Stimulated activated CD8-positive, alpha-beta memory T cell treated with anti-CD3 and anti-CD28 coated beads, Interleukin-15, amount 100 ng/mL, for 4 hours (primary cell): ENCODE measurements around the gene GIN1.

Source experiments
- DNase-seq, 2 donors: peaks; one replicate each; pipeline ENCODE4 v3.0.0-alpha.2; 2020; ENCODE audit warnings: low read depth in 2 of 2

Gene GIN1

GRCh38 chr5:103037673-103038455 is 82.1 kb downstream of the GIN1 start:
- no peak for DNase-seq

DNA sequence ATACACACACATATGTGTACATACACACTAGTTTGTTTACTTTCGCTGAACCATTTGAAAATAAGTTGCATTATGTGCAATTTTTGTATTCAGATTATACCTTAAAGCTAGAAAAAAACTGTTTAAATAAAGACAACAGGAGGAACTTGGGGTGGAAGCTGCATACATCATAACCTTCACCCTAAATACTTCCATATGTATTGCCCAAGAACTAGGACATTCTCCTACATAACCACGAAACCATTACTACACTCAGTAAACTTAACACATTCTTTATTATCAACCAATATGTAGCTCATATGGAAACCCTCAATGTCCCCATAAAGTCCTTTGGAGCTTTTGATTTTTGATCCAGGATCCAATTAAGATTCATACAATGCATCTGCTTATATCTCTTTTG is 83.3 kb downstream of the GIN1 start:
- no peak for DNase-seq
